Muscle layer of duodenum (tissue), 2 donors: ENCODE data around the gene CALB2.
A peak's percentile ranks its signal among the peaks of the same experiment; 100 is the strongest.
"Not testable (repeated sequence)": the region's sequence is repeated elsewhere in the genome, so short reads cannot be mapped to it uniquely, and the experiment has no call there.

Experiments
- H3K27ac ChIP-seq: one replicate; pipeline ENCODE4 v1.7.0; 2013; ENCODE audit warnings: mild to moderate bottlenecking, low read length
- H3K27me3 ChIP-seq: one replicate; pipeline ENCODE4 v1.7.0; 2013; ENCODE audit warnings: low read depth, mild to moderate bottlenecking, control low read depth, low read length
- H3K36me3 ChIP-seq, 2 donors: one replicate each; pipeline ENCODE4 v1.7.0; 2013; ENCODE audit warnings: low read length in 2 of 2, control low read depth in 1 of 2, mild to moderate bottlenecking in 1 of 2; ENCODE audit not compliant: insufficient read depth in 2 of 2, control insufficient read depth in 1 of 2
- H3K4me1 ChIP-seq, 2 donors: one replicate each; pipeline ENCODE4 v1.7.0; 2013; ENCODE audit warnings: low read length in 2 of 2, mild to moderate bottlenecking in 2 of 2, control low read depth in 1 of 2, moderate library complexity in 1 of 2; ENCODE audit not compliant: insufficient read depth in 2 of 2, control insufficient read depth in 1 of 2
- H3K4me3 ChIP-seq, 2 donors: one replicate each; pipeline ENCODE4 v1.7.0; 2013; ENCODE audit warnings: low read length in 2 of 2, low read depth in 1 of 2, mild to moderate bottlenecking in 1 of 2
- H3K9me3 ChIP-seq, 2 donors: one replicate each; pipeline ENCODE4 v1.7.0; 2013; ENCODE audit warnings: low read length in 2 of 2, control low read depth in 1 of 2, mild to moderate bottlenecking in 1 of 2; ENCODE audit not compliant: control insufficient read depth in 1 of 2
- donor health status: healthy.

CALB2 gene

GRCh38 chr16:71358464-71358998, at the start of gene CALB2:
Gene CALB2 (plus strand): TSS chr16:71358723. CDS start chr16:71358793, 70 bp downstream.
- no peaks in the 10 kb centered on the region for H3K9me3 ChIP-seq
- peaks cover 14% of the 10 kb centered on the region for H3K27me3 ChIP-seq
- no peak within 1 kb of the TSS for H3K27ac ChIP-seq
- H3K4me1 ChIP-seq = peaks cover 0 to 14% of the 10 kb centered on the region in 2 donors
- peak within 1 kb of the TSS in 1 of 2 donors; percentile 47 for H3K4me3 ChIP-seq
- no peaks in the 10 kb centered on the region for H3K36me3 ChIP-seq

- no peaks in the 10 kb centered on the region for H3K4me1 ChIP-seq
- H3K27me3 ChIP-seq = no peaks in the 10 kb centered on the region
- H3K4me3 ChIP-seq = no peak overlapping the region
- H3K36me3 ChIP-seq = no peaks in the 10 kb centered on the region
- no peaks in the 10 kb centered on the region for H3K9me3 ChIP-seq
- H3K27ac ChIP-seq = no peak overlapping the region
Measured at GRCh38 chr16:71311553-71312158, 46.9 kb upstream of the CALB2 start.

- not testable (repeated sequence) for H3K27ac ChIP-seq, H3K36me3 ChIP-seq, H3K27me3 ChIP-seq, H3K4me3 ChIP-seq, H3K9me3 ChIP-seq, H3K4me1 ChIP-seq
Measured at GRCh38 chr16:71313591-71313990, 44.9 kb upstream of the CALB2 start.

GRCh38 chr16:71315269-71315668, 43.3 kb upstream of the CALB2 start:
- Histone ChIP-seq H3K27me3 (no peaks in the 10 kb centered on the region), H3K9me3 (no peaks in the 10 kb centered on the region), H3K4me3 (no peak overlapping the region), H3K27ac (no peak overlapping the region), H3K36me3 (no peaks in the 10 kb centered on the region), H3K4me1 (no peaks in the 10 kb centered on the region)

GRCh38 chr16:71319999-71320398, 38.5 kb upstream of the CALB2 start:
- Histone ChIP-seq H3K36me3 (no peaks in the 10 kb centered on the region), H3K27me3 (no peaks in the 10 kb centered on the region), H3K4me1 (no peaks in the 10 kb centered on the region), H3K9me3 (no peaks in the 10 kb centered on the region), H3K4me3 (no peak overlapping the region), H3K27ac (no peak overlapping the region)

GRCh38 chr16:71327720-71328119, 30.8 kb upstream of the CALB2 start:
- peaks cover 0 to 5% of the 10 kb centered on the region in 2 donors for H3K9me3 ChIP-seq
- H3K27me3 ChIP-seq = no peaks in the 10 kb centered on the region
- no peak overlapping the region for H3K4me3 ChIP-seq
- no peaks in the 10 kb centered on the region for H3K4me1 ChIP-seq
- H3K36me3 ChIP-seq = no peaks in the 10 kb centered on the region
- H3K27ac ChIP-seq = no peak overlapping the region

- H3K27me3 ChIP-seq = no peaks in the 10 kb centered on the region
- H3K9me3 ChIP-seq = peaks cover 0 to 5% of the 10 kb centered on the region in 2 donors
- H3K27ac ChIP-seq = no peak overlapping the region
- no peaks in the 10 kb centered on the region for H3K4me1 ChIP-seq
- H3K4me3 ChIP-seq = no peak overlapping the region
- no peaks in the 10 kb centered on the region for H3K36me3 ChIP-seq
Measured at GRCh38 chr16:71328151-71328550, 30.4 kb upstream of the CALB2 start.

- H3K4me3 ChIP-seq = no peak overlapping the region
- H3K9me3 ChIP-seq = peaks cover 0 to 4% of the 10 kb centered on the region in 2 donors
- H3K4me1 ChIP-seq = no peaks in the 10 kb centered on the region
- H3K27ac ChIP-seq = no peak overlapping the region
- peaks cover 7% of the 10 kb centered on the region for H3K27me3 ChIP-seq
- no peaks in the 10 kb centered on the region for H3K36me3 ChIP-seq
Measured at GRCh38 chr16:71337631-71338030, 20.9 kb upstream of the CALB2 start.

GRCh38 chr16:71338193-71338592, 20.3 kb upstream of the CALB2 start:
- no peaks in the 10 kb centered on the region for H3K4me1 ChIP-seq
- no peaks in the 10 kb centered on the region for H3K36me3 ChIP-seq
- H3K9me3 ChIP-seq = peaks cover 0 to 4% of the 10 kb centered on the region in 2 donors
- no peak overlapping the region for H3K4me3 ChIP-seq
- H3K27me3 ChIP-seq = peaks cover 7% of the 10 kb centered on the region
- no peak overlapping the region for H3K27ac ChIP-seq

GRCh38 chr16:71338632-71339031, 19.9 kb upstream of the CALB2 start:
- Histone ChIP-seq H3K27me3 (peaks cover 7% of the 10 kb centered on the region), H3K9me3 (peaks cover 0 to 4% of the 10 kb centered on the region in 2 donors), H3K4me1 (no peaks in the 10 kb centered on the region), H3K4me3 (no peak overlapping the region), H3K27ac (no peak overlapping the region), H3K36me3 (no peaks in the 10 kb centered on the region)

GRCh38 chr16:71339236-71340171, 19.0 kb upstream of the CALB2 start:
- Histone ChIP-seq H3K36me3 (no peaks in the 10 kb centered on the region), H3K27me3 (peaks cover 7% of the 10 kb centered on the region), H3K4me3 (no peak overlapping the region), H3K4me1 (no peaks in the 10 kb centered on the region), H3K9me3 (peaks cover 0 to 4% of the 10 kb centered on the region in 2 donors), H3K27ac (no peak overlapping the region)
